Measurements from ENCODE around the gene TYMS. TPM values are rescaled to one million over a fixed set of nuclear protein-coding genes. Genes with fewer than 3 reads are reported as not detected.

TYMS gene
- total and polyA plus RNA-seq, 9 of the 15 experiments (the other 6 are each of a cell fraction or from before 2014, with no cell fraction given): 69.1 to 409 (median 175) TPM

DNA sequence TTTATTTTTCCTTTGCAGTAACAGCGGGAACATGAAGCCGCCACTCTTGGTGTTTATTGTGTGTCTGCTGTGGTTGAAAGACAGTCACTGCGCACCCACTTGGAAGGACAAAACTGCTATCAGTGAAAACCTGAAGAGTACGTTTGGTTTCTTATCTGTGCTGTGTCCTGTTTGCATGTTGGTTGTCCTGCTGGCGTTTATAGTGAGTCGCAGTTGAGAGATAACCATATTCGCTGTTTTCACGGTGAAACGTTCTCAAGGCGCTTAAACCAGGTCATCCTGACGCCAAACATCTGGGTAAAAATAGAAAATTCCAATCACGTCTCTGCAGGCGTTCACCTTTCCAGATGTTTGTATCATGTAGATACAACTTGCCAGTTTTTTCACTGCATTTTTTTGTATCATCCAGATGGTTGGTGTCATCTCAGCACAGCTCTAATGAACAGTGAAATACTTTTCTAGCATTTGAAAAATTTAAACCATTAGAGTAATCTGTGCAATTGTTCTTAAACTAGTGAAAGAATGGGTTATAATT, 39.4 kb upstream of the TYMS start (continued):
- TF ChIP-seq, protein P1, sequence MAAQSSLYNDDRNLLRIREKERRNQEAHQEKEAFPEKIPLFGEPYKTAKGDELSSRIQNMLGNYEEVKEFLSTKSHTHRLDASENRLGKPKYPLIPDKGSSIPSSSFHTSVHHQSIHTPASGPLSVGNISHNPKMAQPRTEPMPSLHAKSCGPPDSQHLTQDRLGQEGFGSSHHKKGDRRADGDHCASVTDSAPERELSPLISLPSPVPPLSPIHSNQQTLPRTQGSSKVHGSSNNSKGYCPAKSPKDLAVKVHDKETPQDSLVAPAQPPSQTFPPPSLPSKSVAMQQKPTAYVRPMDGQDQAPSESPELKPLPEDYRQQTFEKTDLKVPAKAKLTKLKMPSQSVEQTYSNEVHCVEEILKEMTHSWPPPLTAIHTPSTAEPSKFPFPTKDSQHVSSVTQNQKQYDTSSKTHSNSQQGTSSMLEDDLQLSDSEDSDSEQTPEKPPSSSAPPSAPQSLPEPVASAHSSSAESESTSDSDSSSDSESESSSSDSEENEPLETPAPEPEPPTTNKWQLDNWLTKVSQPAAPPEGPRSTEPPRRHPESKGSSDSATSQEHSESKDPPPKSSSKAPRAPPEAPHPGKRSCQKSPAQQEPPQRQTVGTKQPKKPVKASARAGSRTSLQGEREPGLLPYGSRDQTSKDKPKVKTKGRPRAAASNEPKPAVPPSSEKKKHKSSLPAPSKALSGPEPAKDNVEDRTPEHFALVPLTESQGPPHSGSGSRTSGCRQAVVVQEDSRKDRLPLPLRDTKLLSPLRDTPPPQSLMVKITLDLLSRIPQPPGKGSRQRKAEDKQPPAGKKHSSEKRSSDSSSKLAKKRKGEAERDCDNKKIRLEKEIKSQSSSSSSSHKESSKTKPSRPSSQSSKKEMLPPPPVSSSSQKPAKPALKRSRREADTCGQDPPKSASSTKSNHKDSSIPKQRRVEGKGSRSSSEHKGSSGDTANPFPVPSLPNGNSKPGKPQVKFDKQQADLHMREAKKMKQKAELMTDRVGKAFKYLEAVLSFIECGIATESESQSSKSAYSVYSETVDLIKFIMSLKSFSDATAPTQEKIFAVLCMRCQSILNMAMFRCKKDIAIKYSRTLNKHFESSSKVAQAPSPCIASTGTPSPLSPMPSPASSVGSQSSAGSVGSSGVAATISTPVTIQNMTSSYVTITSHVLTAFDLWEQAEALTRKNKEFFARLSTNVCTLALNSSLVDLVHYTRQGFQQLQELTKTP (IDR thresholded peaks at IDR 0.05; ENCODE audit: low read depth in 1 of 2, partially characterized antibody in 2 of 2): peak in 1 of 2 experiments; percentile 88
- TF ChIP-seq POLR2B (IDR thresholded peaks at IDR 0.05; ENCODE audit: low read depth, partially characterized antibody) (no peak), BCOR (IDR thresholded peaks at IDR 0.05) (peak; percentile 92), CBFA2T3 (IDR thresholded peaks at IDR 0.05) (peak; percentile 100), NONO (IDR thresholded peaks at IDR 0.05; ENCODE audit: low read depth in 2 of 2, low read length in 1 of 2) (peak in 1 of 2 experiments; percentile 55; a peak in 1 of 4 replicates), TEAD2 (tag; IDR thresholded peaks at IDR 0.05) (no peak), ZBTB8A (IDR thresholded peaks at IDR 0.05; ENCODE audit: partially characterized antibody) (no peak), PRMT5 (CRISPR knock-in tag; IDR thresholded peaks at IDR 0.05) (no peak), TCF7L2 (IDR thresholded peaks at IDR 0.05; ENCODE audit: low read depth, low read length) (no peak), FOXK2 (conservative IDR thresholded peaks at IDR 0.05 in 1 of 2, IDR thresholded peaks at IDR 0.05 in 1 of 2; ENCODE audit: low read depth in 2 of 2) (peak; percentile 73 to 82; a peak in 3 of 4 replicates), ATF7 (IDR thresholded peaks at IDR 0.05) (peak; percentile 73), TAF9B (IDR thresholded peaks at IDR 0.05; ENCODE audit: partially characterized antibody) (peak; percentile 52), FOXP1 (CRISPR knock-in tag; IDR thresholded peaks at IDR 0.05) (0 out of 2 replicates have a peak, but pooled peaks have one; percentile 32)
- TF ChIP-seq, protein P2, sequence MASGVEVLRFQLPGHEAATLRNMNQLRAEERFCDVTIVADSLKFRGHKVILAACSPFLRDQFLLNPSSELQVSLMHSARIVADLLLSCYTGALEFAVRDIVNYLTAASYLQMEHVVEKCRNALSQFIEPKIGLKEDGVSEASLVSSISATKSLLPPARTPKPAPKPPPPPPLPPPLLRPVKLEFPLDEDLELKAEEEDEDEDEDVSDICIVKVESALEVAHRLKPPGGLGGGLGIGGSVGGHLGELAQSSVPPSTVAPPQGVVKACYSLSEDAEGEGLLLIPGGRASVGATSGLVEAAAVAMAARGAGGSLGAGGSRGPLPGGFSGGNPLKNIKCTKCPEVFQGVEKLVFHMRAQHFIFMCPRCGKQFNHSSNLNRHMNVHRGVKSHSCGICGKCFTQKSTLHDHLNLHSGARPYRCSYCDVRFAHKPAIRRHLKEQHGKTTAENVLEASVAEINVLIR (CRISPR knock-in tag; IDR thresholded peaks at IDR 0.05): 0 out of 2 replicates have a peak, but pooled peaks have one; percentile 33
- TF ChIP-seq, protein P3, sequence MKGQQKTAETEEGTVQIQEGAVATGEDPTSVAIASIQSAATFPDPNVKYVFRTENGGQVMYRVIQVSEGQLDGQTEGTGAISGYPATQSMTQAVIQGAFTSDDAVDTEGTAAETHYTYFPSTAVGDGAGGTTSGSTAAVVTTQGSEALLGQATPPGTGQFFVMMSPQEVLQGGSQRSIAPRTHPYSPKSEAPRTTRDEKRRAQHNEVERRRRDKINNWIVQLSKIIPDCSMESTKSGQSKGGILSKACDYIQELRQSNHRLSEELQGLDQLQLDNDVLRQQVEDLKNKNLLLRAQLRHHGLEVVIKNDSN (CRISPR knock-in tag; IDR thresholded peaks at IDR 0.05): no peak
- TF ChIP-seq, protein P4, sequence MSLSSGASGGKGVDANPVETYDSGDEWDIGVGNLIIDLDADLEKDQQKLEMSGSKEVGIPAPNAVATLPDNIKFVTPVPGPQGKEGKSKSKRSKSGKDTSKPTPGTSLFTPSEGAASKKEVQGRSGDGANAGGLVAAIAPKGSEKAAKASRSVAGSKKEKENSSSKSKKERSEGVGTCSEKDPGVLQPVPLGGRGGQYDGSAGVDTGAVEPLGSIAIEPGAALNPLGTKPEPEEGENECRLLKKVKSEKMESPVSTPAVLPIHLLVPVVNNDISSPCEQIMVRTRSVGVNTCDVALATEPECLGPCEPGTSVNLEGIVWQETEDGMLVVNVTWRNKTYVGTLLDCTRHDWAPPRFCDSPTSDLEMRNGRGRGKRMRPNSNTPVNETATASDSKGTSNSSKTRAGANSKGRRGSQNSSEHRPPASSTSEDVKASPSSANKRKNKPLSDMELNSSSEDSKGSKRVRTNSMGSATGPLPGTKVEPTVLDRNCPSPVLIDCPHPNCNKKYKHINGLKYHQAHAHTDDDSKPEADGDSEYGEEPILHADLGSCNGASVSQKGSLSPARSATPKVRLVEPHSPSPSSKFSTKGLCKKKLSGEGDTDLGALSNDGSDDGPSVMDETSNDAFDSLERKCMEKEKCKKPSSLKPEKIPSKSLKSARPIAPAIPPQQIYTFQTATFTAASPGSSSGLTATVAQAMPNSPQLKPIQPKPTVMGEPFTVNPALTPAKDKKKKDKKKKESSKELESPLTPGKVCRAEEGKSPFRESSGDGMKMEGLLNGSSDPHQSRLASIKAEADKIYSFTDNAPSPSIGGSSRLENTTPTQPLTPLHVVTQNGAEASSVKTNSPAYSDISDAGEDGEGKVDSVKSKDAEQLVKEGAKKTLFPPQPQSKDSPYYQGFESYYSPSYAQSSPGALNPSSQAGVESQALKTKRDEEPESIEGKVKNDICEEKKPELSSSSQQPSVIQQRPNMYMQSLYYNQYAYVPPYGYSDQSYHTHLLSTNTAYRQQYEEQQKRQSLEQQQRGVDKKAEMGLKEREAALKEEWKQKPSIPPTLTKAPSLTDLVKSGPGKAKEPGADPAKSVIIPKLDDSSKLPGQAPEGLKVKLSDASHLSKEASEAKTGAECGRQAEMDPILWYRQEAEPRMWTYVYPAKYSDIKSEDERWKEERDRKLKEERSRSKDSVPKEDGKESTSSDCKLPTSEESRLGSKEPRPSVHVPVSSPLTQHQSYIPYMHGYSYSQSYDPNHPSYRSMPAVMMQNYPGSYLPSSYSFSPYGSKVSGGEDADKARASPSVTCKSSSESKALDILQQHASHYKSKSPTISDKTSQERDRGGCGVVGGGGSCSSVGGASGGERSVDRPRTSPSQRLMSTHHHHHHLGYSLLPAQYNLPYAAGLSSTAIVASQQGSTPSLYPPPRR (CRISPR knock-in tag; IDR thresholded peaks at IDR 0.05; ENCODE audit: borderline replicate concordance): 0 out of 2 replicates have a peak, but pooled peaks have one; percentile 59
